Loucy (cell line): ENCODE results near the gene PPIP5K2.

Experiments
- CTCF ChIP-seq: fragments of 200-600 bp; sonication (generic); conservative IDR thresholded peaks from 2 replicates; pipeline ENCODE4 v1.5.1; 2014; ENCODE audit warnings: mild to moderate bottlenecking, antibody characterized with exemption, low read length
- EZH2phosphoT487 ChIP-seq: fragments of 200-600 bp; IDR thresholded peaks from 2 replicates; pipeline ENCODE4 v1.6.1; 2018; ENCODE audit warnings: antibody characterized with exemption, mild to moderate bottlenecking, moderate library complexity, borderline replicate concordance

- TF ChIP-seq CTCF (no peak), EZH2phosphoT487 (no peak)
These were observed 25.1 kb downstream of the PPIP5K2 start for GRCh38 chr5:103145196-103145595.
